ENCODE results near the gene SND1.

Gene SND1

DNA sequence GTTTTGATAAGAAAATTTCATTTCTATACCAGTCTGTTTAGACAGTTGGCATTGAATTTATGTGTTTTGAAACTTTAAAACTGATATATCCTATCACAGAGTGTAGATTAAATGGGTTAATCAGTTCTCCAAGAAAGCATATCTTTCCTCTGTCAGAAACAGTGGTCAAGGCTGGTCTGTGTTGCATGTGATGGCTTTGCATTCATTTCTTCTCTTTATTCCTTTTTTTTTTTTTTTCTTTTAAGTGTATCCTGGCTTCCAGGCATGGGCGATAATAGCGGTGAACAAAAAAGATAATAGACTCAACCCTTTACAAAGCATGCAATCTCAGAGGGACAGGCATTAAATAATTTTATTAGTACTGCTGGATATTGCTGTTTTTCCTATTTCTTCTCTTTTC lies 242.6 kb downstream of the SND1 start:
- Histone ChIP-seq H3K79me2 (ENCODE audit: control insufficient read depth, low read length) (no peaks in the 10 kb centered on the region), H3K4me1 (ENCODE audit: control insufficient read depth, low read length) (no peaks in the 10 kb centered on the region), H3K9me2 (replicated peaks; ENCODE audit: control insufficient read depth, low read length) (no peaks in the 10 kb centered on the region), H3K9me3 (ENCODE audit: control insufficient read depth, insufficient read depth, low read length) (no peaks in the 10 kb centered on the region), H3K4me2 (ENCODE audit: low read length) (no peak overlapping the region), H4K20me1 (ENCODE audit: control insufficient read depth, insufficient read depth, low read depth, low read length) (no peaks in the 10 kb centered on the region; the same call in 1 of the 2 replicates), H3K4me3 (ENCODE audit: low read length) (no peak overlapping the region), H3K36me3 (ENCODE audit: control insufficient read depth, low read length) (peaks cover 52% of the 10 kb centered on the region), H3F3A (ENCODE audit: control insufficient read depth, insufficient read depth) (no peaks in the 10 kb centered on the region), H3K27me3 (ENCODE audit: control insufficient read depth, low read length) (no peaks in the 10 kb centered on the region), H3K27ac (ENCODE audit: low read depth, low read length) (no peak overlapping the region)
- TF ChIP-seq EZH2phosphoT487 (IDR thresholded peaks at IDR 0.05; ENCODE audit: borderline replicate concordance, low read length): no peak
- TF ChIP-seq, protein P1, sequence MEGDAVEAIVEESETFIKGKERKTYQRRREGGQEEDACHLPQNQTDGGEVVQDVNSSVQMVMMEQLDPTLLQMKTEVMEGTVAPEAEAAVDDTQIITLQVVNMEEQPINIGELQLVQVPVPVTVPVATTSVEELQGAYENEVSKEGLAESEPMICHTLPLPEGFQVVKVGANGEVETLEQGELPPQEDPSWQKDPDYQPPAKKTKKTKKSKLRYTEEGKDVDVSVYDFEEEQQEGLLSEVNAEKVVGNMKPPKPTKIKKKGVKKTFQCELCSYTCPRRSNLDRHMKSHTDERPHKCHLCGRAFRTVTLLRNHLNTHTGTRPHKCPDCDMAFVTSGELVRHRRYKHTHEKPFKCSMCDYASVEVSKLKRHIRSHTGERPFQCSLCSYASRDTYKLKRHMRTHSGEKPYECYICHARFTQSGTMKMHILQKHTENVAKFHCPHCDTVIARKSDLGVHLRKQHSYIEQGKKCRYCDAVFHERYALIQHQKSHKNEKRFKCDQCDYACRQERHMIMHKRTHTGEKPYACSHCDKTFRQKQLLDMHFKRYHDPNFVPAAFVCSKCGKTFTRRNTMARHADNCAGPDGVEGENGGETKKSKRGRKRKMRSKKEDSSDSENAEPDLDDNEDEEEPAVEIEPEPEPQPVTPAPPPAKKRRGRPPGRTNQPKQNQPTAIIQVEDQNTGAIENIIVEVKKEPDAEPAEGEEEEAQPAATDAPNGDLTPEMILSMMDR (IDR thresholded peaks at IDR 0.05; ENCODE audit: low read depth, low read length, poor library complexity, severe bottlenecking): no peak

GRCh38 chr7:127895360-127895759 lies 243.4 kb downstream of the SND1 start:
- Histone ChIP-seq H3K36me3 (ENCODE audit: control insufficient read depth, low read length) (peaks cover 44% of the 10 kb centered on the region), H3K4me1 (ENCODE audit: control insufficient read depth, low read length) (no peaks in the 10 kb centered on the region), H3F3A (ENCODE audit: control insufficient read depth, insufficient read depth) (no peaks in the 10 kb centered on the region), H4K20me1 (ENCODE audit: control insufficient read depth, insufficient read depth, low read depth, low read length) (no peaks in the 10 kb centered on the region; the same call in 1 of the 2 replicates), H3K79me2 (ENCODE audit: control insufficient read depth, low read length) (peaks cover 3% of the 10 kb centered on the region; the same call in 1 of the 2 replicates), H3K27me3 (ENCODE audit: control insufficient read depth, low read length) (no peaks in the 10 kb centered on the region), H3K27ac (ENCODE audit: low read depth, low read length) (no peak overlapping the region), H3K4me3 (ENCODE audit: low read length) (no peak overlapping the region), H3K9me2 (replicated peaks; ENCODE audit: control insufficient read depth, low read length) (no peaks in the 10 kb centered on the region), H3K4me2 (ENCODE audit: low read length) (no peak overlapping the region), H3K9me3 (ENCODE audit: control insufficient read depth, insufficient read depth, low read length) (no peaks in the 10 kb centered on the region)
- no peak for TF ChIP-seq EZH2phosphoT487 (IDR thresholded peaks at IDR 0.05; ENCODE audit: borderline replicate concordance, low read length)
- TF ChIP-seq, protein P1 (IDR thresholded peaks at IDR 0.05; ENCODE audit: low read depth, low read length, poor library complexity, severe bottlenecking): no peak

DNA sequence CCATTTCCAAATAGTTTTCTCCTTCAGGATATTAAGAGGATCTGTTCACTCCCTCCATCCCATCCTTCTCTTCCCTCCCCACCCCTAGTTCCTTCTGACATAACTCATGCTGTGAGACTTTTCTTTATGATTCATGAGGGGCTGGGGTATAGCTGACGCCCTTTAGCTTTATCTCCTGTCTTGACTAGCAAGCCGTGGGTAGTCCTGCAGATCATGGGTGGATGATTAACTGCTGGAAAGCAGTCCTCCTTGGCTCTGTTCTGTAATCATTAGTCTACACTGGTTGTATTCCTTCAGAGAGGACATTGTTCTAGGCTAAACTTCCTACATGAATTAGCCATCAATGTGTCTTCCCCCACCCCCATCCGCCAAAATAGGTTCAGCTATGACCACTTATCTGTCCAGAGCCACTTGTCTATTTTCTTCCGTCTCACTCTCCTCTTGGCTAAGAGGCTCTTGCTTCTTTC lies 243.9 kb downstream of the SND1 start:
- H4K20me1 ChIP-seq (ENCODE audit: control insufficient read depth, insufficient read depth, low read depth, low read length): no peaks in the 10 kb centered on the region; the same call in 1 of the 2 replicates
- H3K79me2 ChIP-seq (ENCODE audit: control insufficient read depth, low read length): peaks cover 8% of the 10 kb centered on the region; the same call in 1 of the 2 replicates
- peaks cover 5% of the 10 kb centered on the region; the same call in 1 of the 2 replicates for H3K4me1 ChIP-seq (ENCODE audit: control insufficient read depth, low read length)
- no peak overlapping the region for H3K4me2 ChIP-seq (ENCODE audit: low read length)
- H3K9me3 ChIP-seq (ENCODE audit: control insufficient read depth, insufficient read depth, low read length): no peaks in the 10 kb centered on the region
- H3K27ac ChIP-seq (ENCODE audit: low read depth, low read length): no peak overlapping the region
- peaks cover 40% of the 10 kb centered on the region for H3K36me3 ChIP-seq (ENCODE audit: control insufficient read depth, low read length)
- no peaks in the 10 kb centered on the region for H3K9me2 ChIP-seq (replicated peaks; ENCODE audit: control insufficient read depth, low read length)
- H3F3A ChIP-seq (ENCODE audit: control insufficient read depth, insufficient read depth): no peaks in the 10 kb centered on the region
- TF ChIP-seq, protein P1 (IDR thresholded peaks at IDR 0.05; ENCODE audit: low read depth, low read length, poor library complexity, severe bottlenecking): no peak
- no peak for TF ChIP-seq EZH2phosphoT487 (IDR thresholded peaks at IDR 0.05; ENCODE audit: borderline replicate concordance, low read length)
- H3K27me3 ChIP-seq (ENCODE audit: control insufficient read depth, low read length): no peaks in the 10 kb centered on the region
- no peak overlapping the region for H3K4me3 ChIP-seq (ENCODE audit: low read length)
